GM12878 (cell line): ENCODE measurements around the gene SNCA. TPM values are rescaled to one million over a fixed set of nuclear protein-coding genes. Genes with fewer than 3 reads are reported as not detected.

Source experiments
- ATAC-seq: fragments of 200-7000 bp; cut with Tn5 transposase; 3 replicates; pipeline ENCODE4 v1.9.1; 2020; ENCODE audit warnings: mild to moderate bottlenecking, moderate library complexity
- BruUV-seq: library from RNA; stranded (reverse); fragments of 400-500 nt; replicated peaks from 2 replicates; lab custom pipeline; 2021; lab: Mats Ljungman, UMichigan
- CTCF ChIA-PET: fragments of 300-600 bp; sonication (Branson Sonifier 250); formaldehyde crosslinking; extraction: SDS; loops from one replicate; lab custom pipeline; 2021; ENCODE audit warnings: inconsistent platforms; lab: Yijun Ruan, JAX
- POLR2A ChIA-PET: fragments of 350-600 bp; formaldehyde crosslinking; extraction: SDS; loops from one replicate; lab custom pipeline; 2021; ENCODE audit warnings: inconsistent platforms; lab: Charles Lee
- RAD21 ChIA-PET: fragments of 300-600 bp; sonication (Branson Sonifier 250); formaldehyde crosslinking; loops from one replicate; lab custom pipeline; 2023; ENCODE audit warnings: antibody characterized with exemption; ENCODE audit not compliant: unreplicated experiment; lab: Charles Lee
- SMC1A ChIA-PET: fragments of 300-600 bp; sonication (Branson Sonifier 250); formaldehyde crosslinking; loops from one replicate; lab custom pipeline; 2023; ENCODE audit not compliant: unreplicated experiment, uncharacterized antibody; lab: Charles Lee
- DNase-seq: peaks from one replicate; pipeline ENCODE4 v3.0.0-alpha.2; 2011; ENCODE audit warnings: low read depth, low spot score
- FAIRE-seq: peaks from 3 replicates; lab custom pipeline; 2011; peaks lifted over from hg19 to GRCh38; lab: Jason Lieb, UNC
- H2AFZ ChIP-seq: 2 replicates; pipeline ENCODE4 v1.6.0; 2011; ENCODE audit warnings: low read depth, low read length, control low read depth; ENCODE audit not compliant: control insufficient read depth
- H3K27ac ChIP-seq: 2 replicates; pipeline ENCODE4 v1.5.1; 2011; ENCODE audit warnings: control low read depth; ENCODE audit not compliant: control insufficient read depth, insufficient read depth
- H3K27me3 ChIP-seq, 2 experiments: replicated peaks in 1 of 2; 2 replicates each; pipeline versions ENCODE4 v1.6.0 to v1.6.1; 2011; ENCODE audit warnings: low read length in 1 of 2; ENCODE audit not compliant: control insufficient read depth in 2 of 2, insufficient read depth in 2 of 2
- H3K36me3 ChIP-seq, 2 experiments: 2 replicates each; pipeline ENCODE4 v1.5.1; 2011; ENCODE audit warnings: low read length in 1 of 2; ENCODE audit not compliant: control insufficient read depth in 2 of 2, insufficient read depth in 2 of 2
- H3K4me1 ChIP-seq: 2 replicates; pipeline ENCODE4 v1.6.1; 2011; ENCODE audit warnings: mild to moderate bottlenecking, low read length, moderate library complexity, mixed read lengths; ENCODE audit not compliant: control insufficient read depth, insufficient read depth
- H3K4me2 ChIP-seq: 2 replicates; pipeline ENCODE4 v1.6.0; 2011; ENCODE audit warnings: control low read depth; ENCODE audit not compliant: control insufficient read depth, insufficient read depth
- H3K4me3 ChIP-seq: fragments of 200-600 bp; sonication (generic); 2 replicates; pipeline ENCODE4 v1.5.1; 2016
- H3K79me2 ChIP-seq: 2 replicates; pipeline ENCODE4 v1.6.0; 2011; ENCODE audit warnings: low read length; ENCODE audit not compliant: control insufficient read depth, insufficient read depth
- H3K9ac ChIP-seq: 2 replicates; pipeline ENCODE4 v1.8.0; 2011; ENCODE audit warnings: low read length, control low read depth, mixed read lengths; ENCODE audit not compliant: control insufficient read depth, insufficient read depth
- H3K9me3 ChIP-seq: replicated peaks from 3 replicates; pipeline ENCODE4 v1.5.1; 2011; ENCODE audit warnings: mild to moderate bottlenecking, low read length; ENCODE audit not compliant: control insufficient read depth, insufficient read depth
- H4K20me1 ChIP-seq: 2 replicates; pipeline ENCODE4 v1.6.0; 2011; ENCODE audit not compliant: control insufficient read depth, insufficient read depth
- BRCA1 ChIP-seq: IDR thresholded peaks from 2 replicates; pipeline ENCODE4 v1.6.1; 2011; ENCODE audit warnings: low read depth, low read length, improper control_type of control experiment
- ESRRA ChIP-seq: IDR thresholded peaks from 2 replicates; pipeline ENCODE4 v1.6.1; 2012; ENCODE audit warnings: mild to moderate bottlenecking, low read length, improper control_type of control experiment
- IRF4 ChIP-seq: IDR thresholded peaks from 2 replicates; pipeline ENCODE4 v1.6.1; 2011; ENCODE audit warnings: low read depth, low read length
- NR2C2 ChIP-seq: IDR thresholded peaks from 2 replicates; pipeline ENCODE4 v1.6.1; 2011; ENCODE audit warnings: borderline replicate concordance, low read depth; ENCODE audit not compliant: control insufficient read depth, insufficient read length
- STAT1 ChIP-seq: fragments of 450-650 bp; conservative IDR thresholded peaks from 2 replicates; pipeline ENCODE4 v1.6.1; 2014; ENCODE audit warnings: antibody characterized with exemption, mild to moderate bottlenecking
- ZNF592 ChIP-seq: fragments of 450-650 bp; IDR thresholded peaks from 2 replicates; pipeline ENCODE4 v1.6.1; 2017; ENCODE audit warnings: mild to moderate bottlenecking, moderate library complexity
- in situ Hi-C: fragments of 300-500 bp; cut with MboI; formaldehyde crosslinking; loops from 9 replicates; pipeline ENCODE4 v1.14.3; 2018; ENCODE audit warnings: mixed read lengths
- intact Hi-C: fragments of 100-400 bp; cut with micrococcal nuclease; formaldehyde crosslinking; loops from one replicate; pipeline ENCODE4 v1.14.2; 2022; ENCODE audit not compliant: unreplicated experiment
- polyA plus RNA-seq, 11 experiments: library from polyadenylated mRNA; depleted of rRNA in 4 of 11; unstranded in 6 of 11; stranded (reverse) in 5 of 11; fragments of >200 nt; fragmentation: Nextera tagmentation in 4 of 11; fragmentation: Illumina TruSeq in 1 of 11; extraction: Ambion mirVana in 4 of 11; extraction: Trizol in 1 of 11; gene quantifications; 1 replicate in 1 of 11; 2 replicates in 10 of 11; pipeline versions ENCODE4 v1.2.1 to v1.2.3, GENCODE V29; 2011 to 2016; ENCODE audit warnings: inconsistent platforms in 2 of 11, missing spikeins in 2 of 11, low read depth in 1 of 11
- total RNA-seq, 4 experiments: library from RNA; depleted of rRNA in 3 of 4; stranded (reverse); fragments of >200 nt in 3 of 4; fragmentation: Illumina TruSeq in 1 of 4; extraction: Trizol in 1 of 4; gene quantifications; 2 replicates each; pipeline versions ENCODE4 v1.2.1 to v1.2.3, GENCODE V29; 2013 to 2021

SNCA gene
- total and polyA plus RNA-seq, 10 of the 15 experiments (the other 5 are each of a cell fraction or from before 2014, with no cell fraction given) = 0.22 TPM; not detected in 9

DNA sequence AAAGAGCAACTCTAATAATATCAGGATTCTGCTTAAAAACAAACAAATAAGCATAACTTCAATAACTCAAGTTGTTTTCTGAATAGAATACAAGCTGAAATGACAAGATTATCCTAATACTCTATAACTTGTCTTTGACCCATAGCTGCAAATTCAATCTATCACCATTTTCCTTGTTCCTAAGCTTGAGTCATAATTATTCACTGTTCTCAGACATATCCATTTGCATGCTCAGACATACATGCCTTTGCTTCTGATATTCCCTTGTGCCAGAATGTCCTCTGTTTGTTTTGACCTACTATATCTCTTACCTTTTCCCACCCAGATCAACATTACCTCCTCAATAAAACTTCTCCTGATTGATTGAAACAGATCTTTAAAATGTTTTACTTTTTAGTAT, 109.7 kb downstream of the SNCA start:
- no peak for TF ChIP-seq STAT1
- no peak for TF ChIP-seq BRCA1
- TF ChIP-seq ZNF592 = no peak
- TF ChIP-seq ESRRA = no peak
- no peak for TF ChIP-seq NR2C2
- no peak for TF ChIP-seq IRF4
- POLR2A ChIA-PET = no interaction called here
- Histone ChIP-seq H3K4me2 (no peak overlapping the region), H3K36me3 (no peaks in the 10 kb centered on the region), H3K9ac (no peak overlapping the region), H3K79me2 (no peaks in the 10 kb centered on the region), H3K27me3 (no peaks in the 10 kb centered on the region), H4K20me1 (no peaks in the 10 kb centered on the region), H3K4me3 (no peak overlapping the region), H2AFZ (no peak overlapping the region), H3K4me1 (no peaks in the 10 kb centered on the region), H3K9me3 (no peaks in the 10 kb centered on the region), H3K27ac (no peak overlapping the region)
- FAIRE-seq (no peak), ATAC-seq (no peak), DNase-seq (no peak)
- BruUV-seq = no TSS peak
- intact Hi-C loops = loop anchor here (10.0 kb wide), 1 partner anchor 272 kb away; no protein-coding TSS in a partner anchor
- SMC1A ChIA-PET = no interaction called here
- CTCF ChIA-PET = no interaction called here
- in situ Hi-C loops = no loop called here
- RAD21 ChIA-PET = no interaction called here
